NAMALWA (cell line): Measurements from ENCODE around the gene FOXK1.
"Not testable (repeated sequence)": the region's sequence is repeated elsewhere in the genome, so short reads cannot be mapped to it uniquely, and the experiment has no call there.

Experiments
- DNase-seq: peaks from one replicate; pipeline ENCODE4 v3.0.0-alpha.2; 2015; ENCODE audit warnings: low spot score

The FOXK1 gene

GRCh38 chr7:4787541-4787940, 105.4 kb downstream of the FOXK1 start:
- no peak for DNase-seq

GRCh38 chr7:4787947-4788626, 106.0 kb downstream of the FOXK1 start:
- no peak for DNase-seq

DNA sequence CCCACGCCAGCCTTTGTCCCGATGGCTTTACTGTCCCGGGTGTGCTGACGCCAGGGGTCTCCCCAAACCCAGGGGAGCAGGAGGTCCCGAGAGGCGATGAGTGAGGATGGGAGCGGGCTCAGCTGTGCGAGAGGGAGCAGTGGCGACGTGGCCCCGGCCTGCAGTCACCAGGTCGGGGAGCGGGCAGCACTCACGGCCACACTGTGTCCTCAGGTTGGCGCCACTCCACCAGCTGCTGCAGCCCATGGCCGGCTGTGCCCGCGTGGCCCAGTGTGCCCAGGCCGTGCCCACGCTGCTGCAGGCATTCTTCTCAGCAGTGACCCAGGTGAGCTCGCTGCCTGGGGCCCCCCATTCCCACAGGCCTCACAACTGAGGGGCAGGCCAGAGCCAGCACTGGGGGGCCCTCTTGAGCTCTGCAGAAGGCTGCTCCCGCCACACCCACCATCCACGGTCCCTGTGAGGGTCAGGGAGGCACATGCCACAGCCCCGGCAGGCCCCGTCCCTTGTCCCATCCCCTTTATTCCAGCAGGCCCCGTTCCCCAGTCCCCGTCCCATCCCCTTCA, 106.6 kb downstream of the FOXK1 start:
- DNase-seq = no peak

GRCh38 chr7:4789194-4790077, 107.3 kb downstream of the FOXK1 start:
- no peak for DNase-seq

DNA sequence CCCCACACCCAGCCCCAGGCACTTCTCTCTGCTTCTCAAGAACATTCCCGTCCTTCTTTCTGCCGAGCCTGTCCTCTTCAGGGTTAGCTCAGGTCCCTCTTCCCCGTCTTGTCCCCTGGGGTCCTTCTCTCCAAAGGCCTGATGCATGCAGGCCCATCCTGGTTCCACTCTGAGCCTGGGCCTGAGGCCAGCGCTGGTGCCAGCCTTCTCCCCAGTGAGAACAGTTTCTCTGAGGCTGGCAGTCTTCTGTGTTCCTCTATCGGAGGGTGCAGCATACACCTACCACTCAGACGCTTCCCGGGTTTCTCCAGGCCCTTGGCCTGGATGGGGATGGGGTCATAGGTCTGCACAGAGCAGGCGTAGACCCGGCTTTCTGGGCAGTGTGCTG, 108.0 kb downstream of the FOXK1 start:
- no peak for DNase-seq

GRCh38 chr7:4790516-4790991, 108.5 kb downstream of the FOXK1 start:
- DNase-seq = no peak

DNA sequence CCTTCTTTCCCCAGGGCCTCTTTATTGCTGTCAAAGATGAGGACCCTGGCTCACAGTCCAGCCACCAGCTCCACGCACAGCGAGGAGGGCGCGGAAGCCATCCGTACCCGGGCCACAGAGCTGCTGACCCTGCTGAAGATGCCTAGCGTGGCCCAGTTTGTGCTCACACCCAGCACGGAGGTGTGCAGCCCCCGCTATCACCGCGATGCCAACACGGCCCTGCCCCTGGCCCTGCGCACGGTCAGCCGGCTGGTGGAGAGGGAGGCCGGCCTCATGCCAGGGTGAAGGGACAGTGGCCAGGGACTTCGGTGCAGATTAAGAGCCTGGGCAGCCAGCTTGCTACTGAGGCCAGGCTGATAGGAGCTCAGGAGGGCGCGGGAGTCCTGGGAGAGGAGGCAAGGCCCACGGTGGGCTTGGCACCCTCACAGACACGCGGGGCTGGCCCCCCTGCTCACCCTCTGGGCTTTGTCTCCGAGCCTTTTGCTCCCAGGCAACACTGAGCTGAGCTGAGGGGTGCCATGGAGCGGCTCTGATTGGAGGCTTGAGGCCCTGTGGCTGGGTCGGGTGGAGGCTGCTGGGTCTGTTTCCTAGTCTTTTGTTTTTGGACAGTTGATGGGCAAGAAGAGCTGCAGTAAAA, 109.1 kb downstream of the FOXK1 start:
- no peak for DNase-seq

- DNase-seq = peak; percentile 83
Measured at GRCh38 chr7:4791738-4792536, 109.8 kb downstream of the FOXK1 start.

- no peak for DNase-seq
Measured at GRCh38 chr7:4792537-4793126, 110.5 kb downstream of the FOXK1 start.

DNA sequence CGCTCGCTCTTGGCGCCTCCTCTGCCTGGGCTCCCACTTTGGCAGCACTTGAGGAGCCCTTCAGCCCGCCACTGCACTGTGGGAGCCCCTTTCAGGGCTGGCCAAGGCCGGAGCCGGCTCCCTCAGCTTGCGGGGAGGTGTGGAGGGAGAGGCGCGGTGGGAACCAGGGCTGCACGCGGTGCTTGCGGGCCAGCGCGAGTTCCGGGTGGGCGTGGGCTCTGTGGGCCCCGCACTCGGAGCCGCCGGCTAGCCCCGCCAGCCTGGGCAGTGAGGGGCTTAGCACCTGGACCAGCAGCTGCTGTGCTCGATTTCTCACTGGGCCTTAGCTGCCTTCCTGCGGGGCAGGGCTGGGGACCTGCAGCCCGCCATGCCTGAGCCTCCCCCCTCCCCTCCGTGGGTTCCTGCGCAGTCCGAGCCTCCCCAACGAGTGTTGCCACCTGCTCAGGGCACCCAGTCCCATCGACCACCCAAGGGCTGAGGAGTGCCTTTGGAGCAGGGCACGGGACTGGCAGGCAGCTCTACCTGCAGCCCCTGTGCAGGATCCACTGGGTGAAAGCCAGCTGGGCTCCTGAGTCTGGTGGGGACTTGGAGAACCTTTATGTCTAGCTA, 111.4 kb downstream of the FOXK1 start:
- not testable (repeated sequence) for DNase-seq

DNA sequence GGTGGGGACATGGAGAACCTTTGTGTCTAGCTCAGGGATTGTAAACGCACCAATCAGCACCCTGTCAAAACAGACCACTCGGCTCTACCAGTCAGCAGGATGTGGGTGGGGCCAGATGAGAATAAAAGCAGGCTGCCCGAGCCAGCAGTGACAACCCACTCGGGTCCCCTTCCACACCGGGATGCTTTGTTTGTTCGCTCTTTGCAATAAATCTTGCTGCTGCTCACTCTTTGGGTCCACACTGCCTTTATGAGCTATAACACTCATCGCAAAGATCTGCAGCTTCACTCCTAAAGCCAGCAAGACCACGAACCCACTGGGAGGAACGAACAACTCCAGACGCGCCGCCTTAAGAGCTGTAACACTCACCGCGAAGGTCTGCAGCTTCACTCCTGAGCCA, 112.1 kb downstream of the FOXK1 start:
- DNase-seq = not testable (repeated sequence)

DNA sequence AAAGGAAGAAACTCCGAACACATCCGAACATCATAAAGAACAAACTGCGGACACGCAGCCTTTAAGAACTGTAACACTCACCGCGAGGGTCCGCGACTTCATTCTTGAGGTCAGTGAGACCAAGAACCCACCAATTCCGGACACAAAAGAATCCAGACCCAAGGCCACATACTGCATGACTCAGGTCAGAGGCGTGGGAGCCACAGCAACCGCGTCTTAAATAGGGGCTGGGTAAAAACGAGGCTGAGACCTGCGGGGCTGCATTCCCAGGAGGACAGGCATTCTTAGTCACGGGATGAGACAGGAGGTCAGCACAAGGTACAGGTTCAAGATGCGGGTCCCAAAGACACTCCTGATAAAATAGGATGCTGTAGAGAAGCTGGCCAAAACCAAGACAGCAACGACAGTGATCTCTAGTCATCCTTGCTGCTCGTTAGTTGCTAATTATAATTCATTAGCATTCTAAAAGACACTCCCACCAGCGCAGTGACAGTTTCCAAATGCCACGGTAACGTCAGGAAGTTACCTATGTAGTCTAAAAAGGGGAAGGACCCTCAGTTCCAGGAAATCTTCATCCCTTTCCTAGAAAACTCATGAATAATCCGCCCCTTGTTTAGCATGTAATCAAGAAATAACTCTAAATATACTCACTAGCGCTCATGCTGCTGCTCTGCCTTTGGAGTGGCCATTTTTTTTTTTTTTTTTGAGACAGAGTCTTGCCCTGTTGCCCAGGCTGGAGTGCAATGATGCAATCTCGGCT, 112.7 kb downstream of the FOXK1 start:
- no peak for DNase-seq

- DNase-seq = no peak
Measured at GRCh38 chr7:4796453-4796852, 114.4 kb downstream of the FOXK1 start.

GRCh38 chr7:4797858-4798705, 116.0 kb downstream of the FOXK1 start:
- DNase-seq = peak; percentile 72

- DNase-seq = no peak
Measured at GRCh38 chr7:4798706-4799235, 116.7 kb downstream of the FOXK1 start.

- DNase-seq = no peak
Measured at GRCh38 chr7:4799508-4800268, 117.6 kb downstream of the FOXK1 start.

- DNase-seq = no peak
Measured at GRCh38 chr7:4800487-4800886, 118.4 kb downstream of the FOXK1 start.
